ENCODE data around the gene TMPRSS5.

The TMPRSS5 gene

GRCh38 chr11:113670149-113670830, 35.8 kb downstream of the TMPRSS5 start:
- no peak for DNase-seq (ENCODE audit: low read depth in 3 of 3)

- DNase-seq (ENCODE audit: low read depth in 3 of 3): no peak
Measured at GRCh38 chr11:113668255-113668654, 37.9 kb downstream of the TMPRSS5 start.

DNA sequence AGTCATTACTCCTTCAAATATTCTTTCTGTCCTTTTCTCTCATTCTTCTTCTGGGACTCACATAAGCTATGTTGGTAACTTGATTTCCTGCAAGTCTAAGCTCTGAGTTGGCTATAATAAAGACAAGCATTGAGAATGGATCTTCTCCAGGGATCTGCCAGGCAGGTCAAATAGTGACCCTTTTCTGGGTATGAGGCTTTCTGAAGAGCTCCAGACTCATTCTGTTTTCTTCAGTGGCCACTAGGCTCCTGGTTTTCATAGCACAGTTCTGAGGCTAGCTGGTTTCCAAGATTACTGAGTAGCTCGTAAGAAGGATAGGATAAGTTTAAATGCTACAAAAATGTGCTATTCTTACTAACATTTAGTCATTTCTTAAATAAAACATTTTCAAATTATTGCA, 38.3 kb downstream of the TMPRSS5 start:
- no peak for DNase-seq (ENCODE audit: low read depth in 3 of 3)

- no peak for DNase-seq (ENCODE audit: low read depth in 3 of 3)
Measured at GRCh38 chr11:113666584-113666983, 39.5 kb downstream of the TMPRSS5 start.

- no peak for DNase-seq (ENCODE audit: low read depth in 3 of 3)
Measured at GRCh38 chr11:113664981-113665710, 41.0 kb downstream of the TMPRSS5 start.

DNA sequence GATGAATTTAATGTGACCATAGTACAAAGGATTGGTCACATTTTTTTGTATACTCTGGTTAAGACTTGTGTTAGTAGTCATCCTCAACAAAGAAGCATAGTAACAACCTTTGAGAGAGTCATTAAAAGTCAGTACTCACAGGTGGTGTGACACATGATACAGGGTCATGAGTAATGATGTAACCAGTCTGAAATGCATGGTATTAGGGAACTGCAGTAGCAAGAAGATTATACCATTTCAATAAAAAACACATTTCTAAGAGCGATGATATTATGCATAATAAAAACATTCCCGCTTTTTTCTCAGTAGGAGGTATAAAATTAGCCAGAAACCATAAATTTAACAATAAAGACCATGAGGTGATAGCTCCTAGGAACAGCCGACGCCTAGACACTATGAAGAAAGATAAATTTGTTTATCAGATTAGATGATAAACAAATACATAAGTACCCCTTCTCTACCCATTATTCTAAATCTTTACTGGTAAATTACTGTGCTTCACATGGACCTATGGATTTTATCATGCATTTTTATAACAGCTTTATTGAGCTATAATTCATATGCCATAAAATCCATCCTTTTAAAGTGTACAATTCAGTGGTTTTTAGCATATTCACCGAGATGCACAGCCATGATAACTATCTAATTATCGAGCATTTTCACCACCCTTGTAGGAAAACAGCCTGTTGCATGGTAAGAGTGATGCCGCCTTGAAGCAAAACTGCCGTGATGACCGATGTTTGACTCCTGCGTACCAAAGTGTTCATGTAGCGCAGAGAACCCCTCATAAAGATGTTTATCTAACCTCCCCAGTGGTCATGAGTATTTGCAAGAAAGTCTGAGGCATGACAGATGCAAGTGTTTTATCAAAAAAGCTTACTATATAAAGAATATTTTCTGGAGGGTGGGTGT, 41.8 kb downstream of the TMPRSS5 start:
- DNase-seq (ENCODE audit: low read depth in 3 of 3): no peak

GRCh38 chr11:113663567-113663966, 42.5 kb downstream of the TMPRSS5 start:
- DNase-seq (ENCODE audit: low read depth in 3 of 3): no peak

- DNase-seq (ENCODE audit: low read depth in 3 of 3): no peak
Measured at GRCh38 chr11:113655771-113656170, 50.3 kb downstream of the TMPRSS5 start.

GRCh38 chr11:113651023-113651422, 55.1 kb downstream of the TMPRSS5 start:
- no peak for DNase-seq (ENCODE audit: low read depth in 3 of 3)

DNA sequence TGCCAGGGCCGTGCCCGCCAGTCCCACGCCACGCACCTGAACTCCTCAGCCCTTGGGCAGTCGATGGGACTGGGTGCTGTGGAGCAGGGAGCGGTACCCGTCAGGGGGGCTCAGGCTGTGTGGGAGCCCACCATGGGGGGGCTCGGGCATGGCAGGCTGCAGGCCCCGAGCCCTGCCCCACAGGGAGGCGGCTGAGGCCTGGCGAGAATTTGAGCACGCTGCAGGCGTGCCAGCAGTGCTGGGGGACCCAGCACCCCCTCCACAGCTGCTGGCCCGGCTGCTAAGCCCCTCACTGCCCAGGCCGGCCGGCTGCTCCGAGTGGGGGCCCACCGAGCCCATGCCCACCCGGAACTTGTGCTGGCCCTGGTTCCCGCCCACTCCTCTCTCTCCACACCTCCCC, 56.8 kb downstream of the TMPRSS5 start:
- DNase-seq (ENCODE audit: low read depth in 3 of 3): no peak

DNA sequence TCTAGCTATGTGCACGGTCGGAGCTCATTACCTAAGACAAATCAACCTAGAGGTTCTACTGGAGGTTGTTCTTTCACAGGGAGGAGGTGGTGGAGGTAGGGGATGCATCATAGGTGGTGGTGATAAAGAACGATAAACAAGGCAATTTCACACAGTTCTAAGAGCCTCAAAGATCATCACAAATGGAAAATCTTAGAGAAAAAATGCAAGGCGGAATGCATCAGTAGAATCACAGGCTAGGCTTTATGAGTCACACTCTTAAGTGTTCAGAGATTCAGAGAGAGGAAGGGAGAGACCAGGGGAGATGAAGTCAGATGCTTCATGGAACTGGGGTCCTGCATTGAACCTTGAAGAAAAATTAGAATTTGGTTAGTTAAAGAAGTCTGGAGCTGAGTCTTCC, 58.3 kb downstream of the TMPRSS5 start:
- no peak for DNase-seq (ENCODE audit: low read depth in 3 of 3)

- no peak for DNase-seq (ENCODE audit: low read depth in 3 of 3)
Measured at GRCh38 chr11:113647108-113647507, 59.0 kb downstream of the TMPRSS5 start.

DNA sequence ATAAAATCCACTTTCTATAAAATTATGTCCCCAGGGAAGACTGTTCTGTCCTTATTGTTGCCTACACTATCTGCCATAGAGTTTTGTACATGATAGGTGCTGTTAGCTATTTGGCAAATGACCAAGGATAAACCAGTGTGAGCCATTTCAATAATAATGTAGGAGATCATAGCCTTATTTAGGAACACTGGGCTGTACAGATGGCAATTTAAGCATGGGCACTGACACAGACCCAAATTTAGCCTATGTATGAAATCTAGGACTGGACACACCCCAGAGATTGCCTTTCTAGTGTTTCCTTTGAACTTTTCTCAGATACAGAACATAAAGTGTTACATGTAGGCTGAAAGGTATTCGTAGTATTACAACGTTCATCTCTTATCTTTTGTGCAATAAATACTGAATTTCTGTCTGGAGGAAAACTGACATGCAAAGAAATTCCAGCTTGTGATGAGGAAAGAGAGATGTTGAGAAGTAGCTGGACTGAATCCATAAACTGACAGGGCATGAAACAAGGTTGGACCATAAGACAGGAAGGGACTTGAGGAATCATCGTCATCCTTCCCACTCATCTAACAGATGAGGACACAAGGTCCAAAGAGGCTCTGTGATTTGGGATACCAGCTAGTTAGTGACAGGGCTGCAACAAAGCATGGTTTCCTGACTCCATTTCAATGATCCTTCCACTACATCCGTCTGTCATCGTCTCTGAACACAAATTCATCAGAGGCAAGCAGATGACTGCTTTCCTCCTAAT, 60.3 kb downstream of the TMPRSS5 start:
- no peak for DNase-seq (ENCODE audit: low read depth in 3 of 3)

GRCh38 chr11:113644605-113645004, 61.5 kb downstream of the TMPRSS5 start:
- DNase-seq (ENCODE audit: low read depth in 3 of 3): no peak

DNA sequence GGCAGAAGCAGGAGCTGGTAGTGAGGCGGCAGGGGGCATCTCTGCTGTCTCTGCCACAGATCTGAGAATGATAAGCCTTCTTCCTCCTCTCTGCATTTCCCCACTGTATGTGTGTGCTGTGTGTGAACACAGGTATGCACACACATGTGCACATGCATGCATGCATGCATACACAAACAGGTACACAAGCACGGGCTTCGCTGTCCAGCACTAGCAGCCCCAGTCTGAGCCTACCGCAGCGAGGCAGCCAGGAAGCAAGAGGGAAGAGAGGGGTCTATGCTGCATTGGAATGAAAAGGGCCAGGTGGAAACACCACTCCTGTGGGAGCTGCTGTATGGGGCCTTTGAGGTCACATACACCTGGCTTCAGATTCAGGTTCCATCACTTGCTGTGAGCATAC, 62.4 kb downstream of the TMPRSS5 start:
- no peak for DNase-seq (ENCODE audit: low read depth in 3 of 3)

DNA sequence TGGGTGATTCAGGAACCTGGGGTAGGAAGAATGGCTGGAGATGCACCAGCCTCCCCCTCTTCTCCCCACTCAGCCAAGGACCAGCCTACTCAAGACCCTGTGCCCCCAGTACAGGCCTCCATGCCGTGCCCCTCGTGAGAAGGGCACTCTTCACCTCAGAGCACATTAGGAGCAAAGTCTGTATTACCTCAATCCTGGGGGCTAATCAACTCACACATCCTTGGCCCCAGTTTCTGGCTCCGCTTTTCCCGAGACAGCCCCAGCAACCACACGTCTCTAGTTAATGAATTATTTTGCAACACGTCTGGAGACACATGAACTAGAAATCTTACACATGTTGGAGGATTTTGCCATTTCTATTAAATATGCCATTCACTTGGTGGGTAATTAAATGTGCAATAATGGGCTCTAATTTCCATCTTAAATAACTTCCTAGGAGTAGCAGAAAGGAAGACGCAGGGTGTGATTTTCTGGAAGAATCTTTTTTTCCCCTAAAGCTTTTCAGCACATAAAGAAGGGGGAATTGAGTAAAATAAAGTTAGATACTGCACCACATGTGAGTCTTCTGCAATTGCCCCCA, 63.0 kb downstream of the TMPRSS5 start:
- DNase-seq (ENCODE audit: low read depth in 3 of 3): no peak

DNA sequence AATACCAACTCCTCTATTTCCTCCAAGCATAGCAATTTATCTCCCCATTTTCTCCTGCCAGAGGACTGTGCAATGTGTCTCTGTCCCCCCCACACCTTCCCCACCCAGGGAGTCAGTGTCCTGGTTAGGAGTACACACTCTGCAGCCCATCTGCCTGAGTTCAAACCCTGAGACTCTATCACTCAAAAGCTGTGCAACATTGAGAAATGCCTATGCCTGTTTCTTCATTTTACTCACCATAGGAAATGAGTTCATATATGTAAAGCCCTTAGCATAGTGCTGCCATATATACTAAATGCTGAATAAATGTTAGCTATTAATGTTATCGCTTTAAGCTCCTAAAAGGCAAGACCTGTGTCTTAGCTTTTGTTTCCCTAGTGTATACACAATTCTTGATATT, 64.0 kb downstream of the TMPRSS5 start:
- DNase-seq (ENCODE audit: low read depth in 3 of 3): no peak

GRCh38 chr11:113638376-113638775, 67.7 kb downstream of the TMPRSS5 start:
- no peak for DNase-seq (ENCODE audit: low read depth in 3 of 3)

- no peak for DNase-seq (ENCODE audit: low read depth in 3 of 3)
Measured at GRCh38 chr11:113637636-113638035, 68.5 kb downstream of the TMPRSS5 start.

Measured in stimulated activated CD4-positive, alpha-beta T cell treated with anti-CD3 and anti-CD28 coated beads, TNF-alpha, amount 100 ng/mL, for 48 hours (primary cell).